Hepatocyte (in vitro differentiated cells): ENCODE data around the gene PRIMA1. TPM values are rescaled to one million over a fixed set of nuclear protein-coding genes. Genes with fewer than 3 reads are reported as not detected.

Experiments used
- DNase-seq: peaks from one replicate; pipeline ENCODE4 v3.0.0-alpha.2; 2016; ENCODE audit warnings: low spot score
- H2AFZ ChIP-seq: fragments of 200-600 bp; sonication (generic); 2 replicates; pipeline ENCODE4 v1.6.0; 2016; ENCODE audit warnings: antibody characterized with exemption, mild to moderate bottlenecking
- H3K27ac ChIP-seq: fragments of 200-600 bp; sonication (generic); 2 replicates; pipeline ENCODE4 v1.5.1; 2016; ENCODE audit warnings: mild to moderate bottlenecking
- H3K27me3 ChIP-seq: fragments of 200-600 bp; sonication (generic); 2 replicates; pipeline ENCODE4 v1.6.1; 2016
- H3K36me3 ChIP-seq: fragments of 200-600 bp; sonication (generic); replicated peaks from 2 replicates; pipeline ENCODE4 v1.5.1; 2016; ENCODE audit warnings: low read depth; ENCODE audit not compliant: insufficient read depth
- H3K4me1 ChIP-seq: fragments of 200-600 bp; sonication (generic); 2 replicates; pipeline ENCODE4 v1.5.1; 2016; ENCODE audit warnings: mild to moderate bottlenecking, moderate library complexity; ENCODE audit not compliant: insufficient read depth
- H3K4me2 ChIP-seq: fragments of 200-600 bp; sonication (generic); 2 replicates; pipeline ENCODE4 v1.6.0; 2016
- H3K4me3 ChIP-seq: fragments of 200-600 bp; sonication (generic); 2 replicates; pipeline ENCODE4 v1.5.1; 2016; ENCODE audit warnings: mild to moderate bottlenecking
- H3K79me2 ChIP-seq: fragments of 200-600 bp; sonication (generic); 2 replicates; pipeline ENCODE4 v1.6.0; 2017; ENCODE audit warnings: mild to moderate bottlenecking
- H3K9me2 ChIP-seq: fragments of 200-600 bp; sonication (generic); replicated peaks from 2 replicates; pipeline ENCODE4 v1.6.0; 2017; ENCODE audit warnings: mild to moderate bottlenecking; ENCODE audit not compliant: insufficient read depth
- H3K9me3 ChIP-seq: fragments of 200-600 bp; sonication (generic); 2 replicates; pipeline ENCODE4 v1.5.1; 2016; ENCODE audit warnings: low read depth, mild to moderate bottlenecking
- H4K20me1 ChIP-seq: fragments of 200-600 bp; sonication (generic); 2 replicates; pipeline ENCODE4 v1.6.0; 2016; ENCODE audit warnings: mild to moderate bottlenecking; ENCODE audit not compliant: insufficient read depth, poor library complexity, severe bottlenecking
- CTCF ChIP-seq: fragments of 200-600 bp; sonication (generic); IDR thresholded peaks from 2 replicates; pipeline ENCODE4 v1.5.1; 2016; ENCODE audit warnings: antibody characterized with exemption, mild to moderate bottlenecking; ENCODE audit not compliant: poor library complexity
- EZH2 ChIP-seq: fragments of 200-600 bp; sonication (generic); IDR thresholded peaks from 2 replicates; pipeline ENCODE4 v1.6.1; 2016; ENCODE audit warnings: antibody characterized with exemption, mild to moderate bottlenecking, borderline replicate concordance
- EZH2phosphoT487 ChIP-seq: fragments of 200-600 bp; sonication (generic); IDR thresholded peaks from one replicate; pipeline ENCODE4 v1.6.1; 2018; ENCODE audit warnings: antibody characterized with exemption, mild to moderate bottlenecking, low read depth, moderate library complexity; ENCODE audit not compliant: unreplicated experiment, severe bottlenecking
- WGBS: methylation state at CpG from one replicate; pipeline ENCODE4 v1.1.6; 2016; ENCODE audit warnings: low lambda C conversion rate; ENCODE audit errors: missing lambda C conversion rate; 5-methylcytosine and 5-hydroxymethylcytosine counted together
- polyA plus RNA-seq: library from polyadenylated mRNA; unstranded; fragments of >200 nt; fragmentation: Nextera tagmentation; extraction: Ambion mirVana; gene quantifications from 2 replicates; pipeline ENCODE4 v1.2.1, GENCODE V29; 2016
- total RNA-seq: library from RNA; depleted of rRNA; stranded (reverse); fragments of >200 nt; gene quantifications from 2 replicates; pipeline ENCODE4 v1.2.3, GENCODE V29; 2014

Gene PRIMA1
- total and polyA plus RNA-seq, 2 experiments from 2014 or later: 1.5 to 1.9 TPM

GRCh38 chr14:93712838-93713724, 75.2 kb downstream of the PRIMA1 start:
- H3K4me3 ChIP-seq: no peak overlapping the region
- WGBS: 89% methylated on average over 18 of the region's 18 CpGs
- H3K4me2 ChIP-seq: no peak overlapping the region
- H3K79me2 ChIP-seq: no peaks in the 10 kb centered on the region
- no peaks in the 10 kb centered on the region for H3K9me2 ChIP-seq
- H3K27me3 ChIP-seq: no peaks in the 10 kb centered on the region
- H3K9me3 ChIP-seq: no peaks in the 10 kb centered on the region
- TF ChIP-seq CTCF (no peak), EZH2phosphoT487 (no peak), EZH2 (no peak)
- no peak for DNase-seq
- no peaks in the 10 kb centered on the region for H3K4me1 ChIP-seq
- no peak overlapping the region for H2AFZ ChIP-seq
- no peaks in the 10 kb centered on the region for H3K36me3 ChIP-seq
- H3K27ac ChIP-seq: no peak overlapping the region
- no peaks in the 10 kb centered on the region for H4K20me1 ChIP-seq

- Histone ChIP-seq H2AFZ (no peak overlapping the region), H3K4me3 (no peak overlapping the region), H3K79me2 (no peaks in the 10 kb centered on the region), H3K27me3 (no peaks in the 10 kb centered on the region), H3K27ac (no peak overlapping the region), H4K20me1 (no peaks in the 10 kb centered on the region), H3K9me2 (no peaks in the 10 kb centered on the region), H3K4me2 (no peak overlapping the region), H3K36me3 (no peaks in the 10 kb centered on the region), H3K4me1 (no peaks in the 10 kb centered on the region), H3K9me3 (no peaks in the 10 kb centered on the region)
- no peak for DNase-seq
- TF ChIP-seq EZH2 (no peak), EZH2phosphoT487 (no peak), CTCF (no peak)
- WGBS: 83% methylated on average over 9 of the region's 9 CpGs
These were observed 76.0 kb downstream of the PRIMA1 start for GRCh38 chr14:93712079-93712837.

- Histone ChIP-seq H4K20me1 (no peaks in the 10 kb centered on the region), H3K4me1 (no peaks in the 10 kb centered on the region), H3K9me2 (no peaks in the 10 kb centered on the region), H3K27ac (no peak overlapping the region), H3K79me2 (no peaks in the 10 kb centered on the region), H3K4me3 (no peak overlapping the region), H2AFZ (no peak overlapping the region), H3K9me3 (no peaks in the 10 kb centered on the region), H3K27me3 (no peaks in the 10 kb centered on the region), H3K36me3 (no peaks in the 10 kb centered on the region), H3K4me2 (no peak overlapping the region)
- 87% methylated on average over 4 of the region's 4 CpGs for WGBS
- DNase-seq: no peak
- TF ChIP-seq EZH2phosphoT487 (no peak), EZH2 (no peak), CTCF (no peak)
These were observed 79.0 kb downstream of the PRIMA1 start for GRCh38 chr14:93709249-93709648.
